Stimulated activated CD8-positive, alpha-beta memory T cell treated with anti-CD3 and anti-CD28 coated beads, Interleukin-7, amount 100 ng/mL, for 24 hours (primary cell): ENCODE measurements around the gene DPH3.

Experiments used
- DNase-seq: peaks from one replicate; pipeline ENCODE4 v3.0.0-alpha.2; 2020; ENCODE audit warnings: low read depth

The DPH3 gene

GRCh38 chr3:16255326-16255725, 9.4 kb downstream of the DPH3 start:
- DNase-seq: no peak

GRCh38 chr3:16254916-16255315, 9.8 kb downstream of the DPH3 start:
- no peak for DNase-seq

GRCh38 chr3:16253601-16254000, 11.1 kb downstream of the DPH3 start:
- no peak for DNase-seq

GRCh38 chr3:16252988-16253387, 11.8 kb downstream of the DPH3 start:
- DNase-seq: no peak

- DNase-seq: no peak
These were observed 12.3 kb downstream of the DPH3 start for GRCh38 chr3:16252243-16252978.

- no peak for DNase-seq
These were observed 13.2 kb downstream of the DPH3 start for GRCh38 chr3:16251316-16252085.

GRCh38 chr3:16249886-16250285, 14.9 kb downstream of the DPH3 start:
- no peak for DNase-seq

- DNase-seq: no peak
These were observed 15.4 kb downstream of the DPH3 start for GRCh38 chr3:16249336-16249735.

- DNase-seq: no peak
These were observed 16.2 kb downstream of the DPH3 start for GRCh38 chr3:16248556-16248955.

- DNase-seq: peak; percentile 38
These were observed 17.3 kb downstream of the DPH3 start for GRCh38 chr3:16247282-16248061.

- no peak for DNase-seq
These were observed 19.1 kb downstream of the DPH3 start for GRCh38 chr3:16245609-16246008.

- no peak for DNase-seq
These were observed 20.8 kb downstream of the DPH3 start for GRCh38 chr3:16243706-16244490.

- no peak for DNase-seq
These were observed 22.6 kb downstream of the DPH3 start for GRCh38 chr3:16242177-16242576.

GRCh38 chr3:16241225-16241624, 23.5 kb downstream of the DPH3 start:
- DNase-seq: no peak

- DNase-seq: no peak
These were observed 24.3 kb downstream of the DPH3 start for GRCh38 chr3:16240229-16241023.

- no peak for DNase-seq
These were observed 25.0 kb downstream of the DPH3 start for GRCh38 chr3:16239780-16240179.

- DNase-seq: no peak
These were observed 25.5 kb downstream of the DPH3 start for GRCh38 chr3:16239086-16239770.

GRCh38 chr3:16236856-16237393, 27.8 kb downstream of the DPH3 start:
- no peak for DNase-seq

- no peak for DNase-seq
These were observed 28.6 kb downstream of the DPH3 start for GRCh38 chr3:16236030-16236639.

GRCh38 chr3:16234281-16234680, 30.5 kb downstream of the DPH3 start:
- DNase-seq: no peak
